ENCODE results near the gene ABCC2.

The ABCC2 gene

GRCh38 chr10:99869581-99870122 is 87.2 kb downstream of the ABCC2 start:
- no peak for TF ChIP-seq CTCF (IDR thresholded peaks at IDR 0.05; ENCODE audit: insufficient read depth, low read length, poor library complexity, severe bottlenecking)
- no peak overlapping the region for H3K4me3 ChIP-seq (replicated peaks; ENCODE audit: low read depth, low read length)
- no peaks in the 10 kb centered on the region for H3K27me3 ChIP-seq (replicated peaks; ENCODE audit: control insufficient read depth, insufficient read depth, low read length)
- DNase-seq (ENCODE audit: extremely low read depth, insufficient read length) = no peak
- H3K36me3 ChIP-seq (ENCODE audit: control insufficient read depth, insufficient read depth, low read length) = no peaks in the 10 kb centered on the region; the same call in 1 of the 2 replicates

- H3K4me3 ChIP-seq (replicated peaks; ENCODE audit: low read depth, low read length) = no peak overlapping the region
- peak; percentile 70 for DNase-seq (ENCODE audit: extremely low read depth, insufficient read length)
- no peaks in the 10 kb centered on the region for H3K27me3 ChIP-seq (replicated peaks; ENCODE audit: control insufficient read depth, insufficient read depth, low read length)
- H3K36me3 ChIP-seq (ENCODE audit: control insufficient read depth, insufficient read depth, low read length) = no peaks in the 10 kb centered on the region; the same call in 1 of the 2 replicates
- no peak for TF ChIP-seq CTCF (IDR thresholded peaks at IDR 0.05; ENCODE audit: insufficient read depth, low read length, poor library complexity, severe bottlenecking)
These were observed 87.8 kb downstream of the ABCC2 start for GRCh38 chr10:99870123-99870730.

GRCh38 chr10:99872367-99873162 is 90.1 kb downstream of the ABCC2 start:
- TF ChIP-seq CTCF (IDR thresholded peaks at IDR 0.05; ENCODE audit: insufficient read depth, low read length, poor library complexity, severe bottlenecking) = no peak
- Histone ChIP-seq H3K27me3 (replicated peaks; ENCODE audit: control insufficient read depth, insufficient read depth, low read length) (no peaks in the 10 kb centered on the region), H3K4me3 (replicated peaks; ENCODE audit: low read depth, low read length) (no peak overlapping the region), H3K36me3 (ENCODE audit: control insufficient read depth, insufficient read depth, low read length) (peaks cover 7% of the 10 kb centered on the region)
- no peak for DNase-seq (ENCODE audit: extremely low read depth, insufficient read length)

- Histone ChIP-seq H3K36me3 (ENCODE audit: control insufficient read depth, insufficient read depth, low read length) (peaks cover 16% of the 10 kb centered on the region), H3K27me3 (replicated peaks; ENCODE audit: control insufficient read depth, insufficient read depth, low read length) (no peaks in the 10 kb centered on the region), H3K4me3 (replicated peaks; ENCODE audit: low read depth, low read length) (no peak overlapping the region)
- no peak for DNase-seq (ENCODE audit: extremely low read depth, insufficient read length)
- TF ChIP-seq CTCF (IDR thresholded peaks at IDR 0.05; ENCODE audit: insufficient read depth, low read length, poor library complexity, severe bottlenecking) = no peak
These were observed 91.4 kb downstream of the ABCC2 start for GRCh38 chr10:99873846-99874245.

GRCh38 chr10:99874341-99875085 is 92.1 kb downstream of the ABCC2 start:
- no peak overlapping the region for H3K4me3 ChIP-seq (replicated peaks; ENCODE audit: low read depth, low read length)
- H3K27me3 ChIP-seq (replicated peaks; ENCODE audit: control insufficient read depth, insufficient read depth, low read length) = no peaks in the 10 kb centered on the region
- H3K36me3 ChIP-seq (ENCODE audit: control insufficient read depth, insufficient read depth, low read length) = peaks cover 17% of the 10 kb centered on the region
- no peak for TF ChIP-seq CTCF (IDR thresholded peaks at IDR 0.05; ENCODE audit: insufficient read depth, low read length, poor library complexity, severe bottlenecking)
- DNase-seq (ENCODE audit: extremely low read depth, insufficient read length) = no peak

Data from GM06990 (cell line).